ENCODE results near the gene CTNNA1. TPM values are rescaled to one million over a fixed set of nuclear protein-coding genes. Genes with fewer than 3 reads are reported as not detected.

Gene CTNNA1
- total and polyA plus RNA-seq, 9 of the 15 experiments (the other 6 are each of a cell fraction or from before 2014, with no cell fraction given), result 29.6 to 117 (median 89.1) TPM

DNA sequence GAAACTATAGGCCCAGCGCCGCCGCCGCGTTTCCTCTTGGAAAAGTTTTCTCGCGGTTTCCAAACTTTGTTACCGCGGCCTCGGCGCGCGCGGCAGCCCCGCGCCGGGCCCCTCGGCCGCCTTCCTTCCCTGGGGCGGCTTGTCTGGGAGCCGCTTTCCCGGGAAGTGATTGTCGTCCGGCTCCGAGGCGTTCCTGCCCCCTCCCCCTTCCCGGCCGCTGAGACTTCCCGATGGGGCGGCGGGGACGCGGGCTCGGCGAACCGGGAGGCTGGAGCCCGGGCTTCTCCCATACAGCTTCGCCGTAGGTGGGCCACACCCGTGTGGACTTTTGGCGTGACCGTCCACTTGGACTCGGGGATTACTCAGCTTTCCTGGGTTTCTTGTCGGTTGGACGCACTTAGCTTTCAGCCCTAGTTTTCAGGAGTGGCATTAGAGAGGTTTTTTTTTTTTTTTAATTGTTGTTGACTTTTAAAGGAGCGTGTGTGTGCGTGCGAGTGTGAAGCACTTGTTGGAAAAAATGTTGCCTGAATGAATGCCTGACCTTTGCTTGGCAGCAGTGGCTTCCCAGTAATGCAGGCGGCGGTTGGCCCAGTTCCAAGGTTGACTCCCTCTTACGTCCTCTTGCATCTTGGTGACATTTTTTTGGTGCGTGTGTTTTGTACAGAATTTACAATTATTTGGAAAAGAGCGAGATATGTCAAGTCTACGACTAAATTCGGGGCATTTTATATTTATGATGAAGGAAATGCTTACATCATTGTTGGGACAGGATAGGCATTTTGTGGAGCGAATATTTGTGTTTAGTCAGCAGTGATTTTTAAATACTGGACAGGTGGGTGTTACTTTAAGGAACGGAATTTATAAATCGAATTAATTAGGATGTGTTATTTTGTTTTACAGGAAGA, 821 bp downstream of the CTNNA1 start (continued):
- peak; percentile 76 for TF ChIP-seq ATF4 (CRISPR knock-in tag; IDR thresholded peaks at IDR 0.05)
- TF ChIP-seq CBX2 (IDR thresholded peaks at IDR 0.05; ENCODE audit: insufficient read depth, low read length, poor library complexity, severe bottlenecking), result no peak
- TF ChIP-seq SFPQ (IDR thresholded peaks at IDR 0.05; ENCODE audit: low read depth, low read length), result no peak
- TF ChIP-seq RERE (CRISPR knock-in tag; IDR thresholded peaks at IDR 0.05; ENCODE audit: borderline replicate concordance), result no peak
- TF ChIP-seq ZNF592 (IDR thresholded peaks at IDR 0.05), result no peak
- peak; percentile 68 for TF ChIP-seq ATF3 (IDR thresholded peaks at IDR 0.05)
- TF ChIP-seq ATF3 (CRISPR knock-in tag; conservative IDR thresholded peaks at IDR 0.05), result no peak
- TF ChIP-seq NCOA4 (IDR thresholded peaks at IDR 0.05; ENCODE audit: partially characterized antibody), result no peak
- no peak for TF ChIP-seq ZNF507 (tag; conservative IDR thresholded peaks at IDR 0.05)
- TF ChIP-seq TFAM (CRISPR knock-in tag; conservative IDR thresholded peaks at IDR 0.05), result no peak
- TF ChIP-seq ARID2 (IDR thresholded peaks at IDR 0.05), result no peak
- TF ChIP-seq BDP1 (IDR thresholded peaks at IDR 0.05; ENCODE audit: insufficient read depth, insufficient read length), result no peak

Data from K562 (cell line).